Neuronal stem cell (in vitro differentiated cells): ENCODE measurements around the gene NXPE2.

ENCODE experiments used
- DNase-seq: peaks from one replicate; pipeline ENCODE4 v3.0.0-alpha.2; 2013; ENCODE audit warnings: low spot score
- H2AFZ ChIP-seq: one replicate; pipeline ENCODE4 v1.6.1; 2013; ENCODE audit warnings: mild to moderate bottlenecking, low read length, inconsistent platforms
- H2AK5ac ChIP-seq: 2 replicates; pipeline ENCODE4 v1.6.1; 2013; ENCODE audit warnings: low read depth, mild to moderate bottlenecking, inconsistent platforms, low read length, moderate library complexity, mixed read lengths
- H2BK120ac ChIP-seq: 2 replicates; pipeline ENCODE4 v1.6.1; 2013; ENCODE audit warnings: low read depth, mild to moderate bottlenecking, inconsistent platforms, low read length, moderate library complexity, mixed read lengths
- H2BK12ac ChIP-seq: one replicate; pipeline ENCODE4 v1.6.1; 2013; ENCODE audit warnings: low read length, inconsistent platforms
- H2BK15ac ChIP-seq: 2 replicates; pipeline ENCODE4 v1.6.1; 2013; ENCODE audit warnings: mild to moderate bottlenecking, low read length, inconsistent platforms, mixed read lengths
- H2BK5ac ChIP-seq: one replicate; pipeline ENCODE4 v1.6.1; 2013; ENCODE audit warnings: inconsistent platforms, mild to moderate bottlenecking, low read length, moderate library complexity
- H3K14ac ChIP-seq: one replicate; pipeline ENCODE4 v1.6.1; 2013; ENCODE audit warnings: low read length, inconsistent platforms
- H3K18ac ChIP-seq: 2 replicates; pipeline ENCODE4 v1.6.1; 2013; ENCODE audit warnings: low read length, inconsistent platforms
- H3K23ac ChIP-seq: 2 replicates; pipeline ENCODE4 v1.6.1; 2013; ENCODE audit warnings: low read depth, mild to moderate bottlenecking, mixed read lengths, low read length, inconsistent platforms; ENCODE audit not compliant: poor library complexity
- H3K27ac ChIP-seq: replicated peaks from 3 replicates; pipeline ENCODE4 v1.5.1; 2013; ENCODE audit warnings: low read length, inconsistent platforms
- H3K27me3 ChIP-seq, 3 experiments: 2 replicates each; pipeline ENCODE4 v1.6.1; 2013; ENCODE audit warnings: low read length in 3 of 3, mild to moderate bottlenecking in 2 of 3, inconsistent platforms in 1 of 3, low read depth in 1 of 3, mixed read lengths in 1 of 3, moderate library complexity in 1 of 3; ENCODE audit not compliant: control insufficient read depth in 3 of 3, insufficient read depth in 3 of 3
- H3K36me3 ChIP-seq, 2 donors: replicated peaks in 1 of 2; 2 replicates each; pipeline ENCODE4 v1.6.1; 2013; ENCODE audit warnings: low read length in 2 of 2; ENCODE audit not compliant: control insufficient read depth in 2 of 2, insufficient read depth in 2 of 2
- H3K4ac ChIP-seq: 2 replicates; pipeline ENCODE4 v1.6.1; 2013; ENCODE audit warnings: inconsistent platforms, mild to moderate bottlenecking, low read length, moderate library complexity
- H3K4me1 ChIP-seq, 2 donors: 1 replicate in 1 of 2; 2 replicates in 1 of 2; pipeline ENCODE4 v1.6.1; 2013; ENCODE audit warnings: low read length in 2 of 2, low read depth in 1 of 2; ENCODE audit not compliant: control insufficient read depth in 2 of 2, insufficient read depth in 1 of 2
- H3K4me2 ChIP-seq: one replicate; pipeline ENCODE4 v1.6.1; 2013; ENCODE audit warnings: mild to moderate bottlenecking, low read length, inconsistent platforms; ENCODE audit not compliant: insufficient read depth, poor library complexity, severe bottlenecking
- H3K4me3 ChIP-seq, 2 donors: 2 replicates each; pipeline ENCODE4 v1.5.1; 2013; ENCODE audit warnings: low read length in 2 of 2, mild to moderate bottlenecking in 2 of 2, inconsistent platforms in 1 of 2, moderate library complexity in 1 of 2
- H3K79me1 ChIP-seq: one replicate; pipeline ENCODE4 v1.6.1; 2013; ENCODE audit warnings: low read depth, mild to moderate bottlenecking, inconsistent platforms, low read length, moderate library complexity
- H3K9ac ChIP-seq: one replicate; pipeline ENCODE4 v1.6.1; 2013; ENCODE audit warnings: mild to moderate bottlenecking, low read depth, low read length, inconsistent platforms; ENCODE audit not compliant: poor library complexity
- H3K9me3 ChIP-seq, 2 donors: replicated peaks in 1 of 2; 2 replicates each; pipeline versions ENCODE3 to v1.6.1; 2013; ENCODE audit warnings: low read length in 2 of 2, mild to moderate bottlenecking in 2 of 2, inconsistent platforms in 1 of 2, low read depth in 1 of 2, mixed read lengths in 1 of 2, moderate library complexity in 1 of 2; ENCODE audit not compliant: control insufficient read depth in 2 of 2, insufficient read depth in 1 of 2
- H4K8ac ChIP-seq: one replicate; pipeline ENCODE4 v1.6.1; 2013; ENCODE audit warnings: low read depth, mild to moderate bottlenecking, inconsistent platforms, low read length, moderate library complexity
- H4K91ac ChIP-seq: one replicate; pipeline ENCODE4 v1.6.1; 2013; ENCODE audit warnings: low read length, low read depth, mild to moderate bottlenecking, inconsistent platforms; ENCODE audit not compliant: poor library complexity
- WGBS, 2 donors: extraction: QIAGEN DNeasy Blood & Tissue Kit; methylation state at CpG; one replicate each; pipeline ENCODE4 v1.1.7; 2013; ENCODE audit warnings: missing lambda C conversion rate in 2 of 2, mixed read lengths in 1 of 2; ENCODE audit not compliant: insufficient read length in 2 of 2, insufficient replicate concordance in 1 of 2; ENCODE audit errors: extremely low coverage in 2 of 2; 5-methylcytosine and 5-hydroxymethylcytosine counted together

NXPE2 gene

GRCh38 chr11:114713756-114714155 lies 35.4 kb downstream of the NXPE2 start:
- WGBS, 2 donors, result no CpG with 5 or more reads among the region's 2 CpGs
- Histone ChIP-seq H3K36me3 (no peaks in the 10 kb centered on the region), H2BK5ac (no peak overlapping the region)

GRCh38 chr11:114719562-114719961 lies 41.2 kb downstream of the NXPE2 start:
- no peak overlapping the region for H3K4me2 ChIP-seq
- no peak for DNase-seq
- no peaks in the 10 kb centered on the region for H3K9me3 ChIP-seq
- H2BK120ac ChIP-seq, result no peak overlapping the region
- no peak overlapping the region for H3K23ac ChIP-seq
- H3K4me3 ChIP-seq, result no peak overlapping the region
- no peak overlapping the region for H3K27ac ChIP-seq
- peaks cover 0 to 3% (median 0%) of the 10 kb centered on the region in 3 experiments for H3K27me3 ChIP-seq
- no peak overlapping the region for H4K8ac ChIP-seq
- H2BK5ac ChIP-seq, result no peak overlapping the region
- no peak overlapping the region for H2AK5ac ChIP-seq
- no peaks in the 10 kb centered on the region for H3K79me1 ChIP-seq
- H2AFZ ChIP-seq, result no peak overlapping the region
- no peak overlapping the region for H3K9ac ChIP-seq
- no peak overlapping the region for H2BK15ac ChIP-seq
- H3K18ac ChIP-seq, result no peak overlapping the region
- no CpG with 5 or more reads among the region's 5 CpGs for WGBS, 2 donors
- H3K36me3 ChIP-seq, result no peaks in the 10 kb centered on the region
- H4K91ac ChIP-seq, result no peak overlapping the region
- H3K4ac ChIP-seq, result no peak overlapping the region
- H3K14ac ChIP-seq, result no peak overlapping the region
- no peaks in the 10 kb centered on the region for H3K4me1 ChIP-seq
- H2BK12ac ChIP-seq, result no peak overlapping the region

More at GRCh38 chr11:114713756-114714155, 35.4 kb downstream of the NXPE2 start:
- H2BK15ac ChIP-seq, result no peak overlapping the region
- H4K91ac ChIP-seq, result no peak overlapping the region
- no peak overlapping the region for H2AK5ac ChIP-seq
- H3K14ac ChIP-seq, result no peak overlapping the region
- no peak overlapping the region for H3K9ac ChIP-seq
- DNase-seq, result no peak
- H3K4me3 ChIP-seq, result no peak overlapping the region
- H3K27me3 ChIP-seq, result no peaks in the 10 kb centered on the region
- no peak overlapping the region for H2BK12ac ChIP-seq
- no peaks in the 10 kb centered on the region for H3K9me3 ChIP-seq
- H3K18ac ChIP-seq, result no peak overlapping the region
- no peak overlapping the region for H4K8ac ChIP-seq
- H3K4ac ChIP-seq, result no peak overlapping the region
- no peak overlapping the region for H3K27ac ChIP-seq
- no peak overlapping the region for H3K23ac ChIP-seq
- H2BK120ac ChIP-seq, result no peak overlapping the region
- no peaks in the 10 kb centered on the region for H3K4me1 ChIP-seq
- H3K4me2 ChIP-seq, result no peak overlapping the region
- no peaks in the 10 kb centered on the region for H3K79me1 ChIP-seq
- H2AFZ ChIP-seq, result no peak overlapping the region

- H2BK5ac ChIP-seq, result no peak overlapping the region
- no peak overlapping the region for H3K4me2 ChIP-seq
- no peak overlapping the region for H4K91ac ChIP-seq
- H3K23ac ChIP-seq, result no peak overlapping the region
- no peaks in the 10 kb centered on the region for H3K36me3 ChIP-seq
- H3K18ac ChIP-seq, result no peak overlapping the region
- no peak overlapping the region for H3K27ac ChIP-seq
- H3K27me3 ChIP-seq, result no peaks in the 10 kb centered on the region
- no peak overlapping the region for H4K8ac ChIP-seq
- DNase-seq, result no peak
- H3K9ac ChIP-seq, result no peak overlapping the region
- H3K79me1 ChIP-seq, result no peaks in the 10 kb centered on the region
- no peak overlapping the region for H2BK12ac ChIP-seq
- no peak overlapping the region for H2BK120ac ChIP-seq
- H3K4ac ChIP-seq, result no peak overlapping the region
- H3K14ac ChIP-seq, result no peak overlapping the region
- H3K9me3 ChIP-seq, result no peaks in the 10 kb centered on the region
- no CpG with 5 or more reads among the region's 3 CpGs for WGBS, 2 donors
- H2AFZ ChIP-seq, result no peak overlapping the region
- no peaks in the 10 kb centered on the region for H3K4me1 ChIP-seq
- no peak overlapping the region for H2BK15ac ChIP-seq
- no peak overlapping the region for H3K4me3 ChIP-seq
- no peak overlapping the region for H2AK5ac ChIP-seq
These were observed 46.7 kb downstream of the NXPE2 start for GRCh38 chr11:114724916-114725524.

GRCh38 chr11:114725623-114726022 lies 47.3 kb downstream of the NXPE2 start:
- H2AK5ac ChIP-seq, result no peak overlapping the region
- H3K23ac ChIP-seq, result no peak overlapping the region
- no peak overlapping the region for H3K27ac ChIP-seq
- no peak overlapping the region for H2BK15ac ChIP-seq
- H3K18ac ChIP-seq, result no peak overlapping the region
- no peaks in the 10 kb centered on the region for H3K36me3 ChIP-seq
- no peak overlapping the region for H2AFZ ChIP-seq
- no peak overlapping the region for H3K4ac ChIP-seq
- no peaks in the 10 kb centered on the region for H3K4me1 ChIP-seq
- H2BK12ac ChIP-seq, result no peak overlapping the region
- no peak overlapping the region for H4K91ac ChIP-seq
- no peak overlapping the region for H2BK120ac ChIP-seq
- H3K14ac ChIP-seq, result no peak overlapping the region
- H3K9me3 ChIP-seq, result no peaks in the 10 kb centered on the region
- no peaks in the 10 kb centered on the region for H3K79me1 ChIP-seq
- H4K8ac ChIP-seq, result no peak overlapping the region
- no CpG with 5 or more reads among the region's 1 CpG for WGBS, 2 donors
- no peaks in the 10 kb centered on the region for H3K27me3 ChIP-seq
- no peak overlapping the region for H3K4me2 ChIP-seq
- no peak for DNase-seq
- no peak overlapping the region for H3K9ac ChIP-seq
- no peak overlapping the region for H3K4me3 ChIP-seq
- no peak overlapping the region for H2BK5ac ChIP-seq
